Esophagus squamous epithelium (tissue), 4 donors: ENCODE data around the gene GAK.

Experiments
- CTCF ChIP-seq, 6 experiments: fragments of 450-650 bp in 4 of 6; fragments of 200-600 bp in 2 of 6; sonication (generic) in 2 of 6; IDR thresholded peaks; one replicate each; pipeline ENCODE4 v1.5.1; 2016 to 2019; ENCODE audit warnings: antibody characterized with exemption in 6 of 6, mild to moderate bottlenecking in 4 of 6, moderate library complexity in 4 of 6
- POLR2A ChIP-seq, 4 donors: fragments of 450-650 bp; IDR thresholded peaks; one replicate each; pipeline ENCODE4 v1.6.1; 2017; ENCODE audit warnings: antibody characterized with exemption in 4 of 4, mild to moderate bottlenecking in 4 of 4, moderate library complexity in 3 of 4

GRCh38 chr4:870951-871350 is 61.2 kb downstream of the GAK start:
- TF ChIP-seq CTCF (IDR thresholded peaks at IDR 0.05) (no peak), POLR2A (IDR thresholded peaks at IDR 0.05) (no peak)
